Measurements from ENCODE around the gene GSN.

The GSN gene

GRCh38 chr9:121353241-121354061, 85.5 kb downstream of the GSN start:
- DNase-seq (ENCODE audit: low read depth) = no peak

GRCh38 chr9:121354141-121354540, 86.2 kb downstream of the GSN start:
- DNase-seq (ENCODE audit: low read depth) = no peak

GRCh38 chr9:121354762-121355161, 86.8 kb downstream of the GSN start:
- DNase-seq (ENCODE audit: low read depth) = no peak

GRCh38 chr9:121357011-121357410, 89.0 kb downstream of the GSN start:
- no peak for DNase-seq (ENCODE audit: low read depth)

- no peak for DNase-seq (ENCODE audit: low read depth)
Measured at GRCh38 chr9:121358751-121359150, 90.8 kb downstream of the GSN start.

GRCh38 chr9:121359351-121360294, 91.7 kb downstream of the GSN start:
- DNase-seq (ENCODE audit: low read depth) = no peak

GRCh38 chr9:121360601-121361374, 92.8 kb downstream of the GSN start:
- peak; percentile 77 for DNase-seq (ENCODE audit: low read depth)

- DNase-seq (ENCODE audit: low read depth) = peak; percentile 96
Measured at GRCh38 chr9:121362813-121363621, 95.1 kb downstream of the GSN start.

GRCh38 chr9:121363622-121363961, 95.6 kb downstream of the GSN start:
- no peak for DNase-seq (ENCODE audit: low read depth)

- no peak for DNase-seq (ENCODE audit: low read depth)
Measured at GRCh38 chr9:121364077-121364476, 96.1 kb downstream of the GSN start.

- DNase-seq (ENCODE audit: low read depth) = no peak
Measured at GRCh38 chr9:121364886-121365285, 96.9 kb downstream of the GSN start.

- no peak for DNase-seq (ENCODE audit: low read depth)
Measured at GRCh38 chr9:121365564-121365963, 97.6 kb downstream of the GSN start.

GRCh38 chr9:121366611-121367192, 98.7 kb downstream of the GSN start:
- DNase-seq (ENCODE audit: low read depth) = no peak

- DNase-seq (ENCODE audit: low read depth) = no peak
Measured at GRCh38 chr9:121367306-121368137, 99.6 kb downstream of the GSN start.

GRCh38 chr9:121368138-121368522, 100.2 kb downstream of the GSN start:
- DNase-seq (ENCODE audit: low read depth) = no peak

GRCh38 chr9:121368745-121369144, 100.8 kb downstream of the GSN start:
- no peak for DNase-seq (ENCODE audit: low read depth)

GRCh38 chr9:121369595-121370265, 101.8 kb downstream of the GSN start, which contains the start of gene STOM:
Gene STOM, minus strand, starts transcription at chr9:121370250. Its CDS starts 63 bp downstream, at chr9:121370187.
- DNase-seq (ENCODE audit: low read depth) = peak; percentile 89

- no peak for DNase-seq (ENCODE audit: low read depth)
Measured at GRCh38 chr9:121371495-121372061, 103.6 kb downstream of the GSN start.
